ENCODE results near the gene CCDC69.

The CCDC69 gene

DNA sequence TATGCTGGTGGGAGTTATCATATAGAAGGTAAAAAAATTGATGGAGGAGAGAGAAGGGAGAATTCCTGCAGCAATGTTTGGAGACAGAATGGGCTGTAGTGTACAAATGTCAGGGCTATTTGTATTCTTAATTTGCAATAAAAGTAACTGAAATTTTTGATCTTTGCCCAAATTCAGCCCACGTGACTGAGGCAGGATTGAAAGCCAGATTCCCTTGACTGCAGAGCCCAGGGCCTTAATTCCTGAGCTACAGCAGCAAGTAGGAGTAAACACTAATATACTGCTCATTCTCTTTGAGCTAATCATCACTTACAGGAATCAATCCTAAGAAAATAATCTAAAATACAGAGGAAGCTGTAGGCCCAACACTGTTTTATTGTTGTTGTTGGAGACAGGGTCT is 61.1 kb downstream of the CCDC69 start:
- H3K9me3 ChIP-seq (ENCODE audit: control insufficient read depth, insufficient read depth, low read length): no peaks in the 10 kb centered on the region
- H3K9ac ChIP-seq (ENCODE audit: low read depth, low read length): no peak overlapping the region
- no peaks in the 10 kb centered on the region for H3K36me3 ChIP-seq (ENCODE audit: insufficient read depth, low read length)
- peaks cover 5% of the 10 kb centered on the region; the same call in 1 of the 2 replicates for H3K4me1 ChIP-seq (ENCODE audit: insufficient read depth, low read length)

DNA sequence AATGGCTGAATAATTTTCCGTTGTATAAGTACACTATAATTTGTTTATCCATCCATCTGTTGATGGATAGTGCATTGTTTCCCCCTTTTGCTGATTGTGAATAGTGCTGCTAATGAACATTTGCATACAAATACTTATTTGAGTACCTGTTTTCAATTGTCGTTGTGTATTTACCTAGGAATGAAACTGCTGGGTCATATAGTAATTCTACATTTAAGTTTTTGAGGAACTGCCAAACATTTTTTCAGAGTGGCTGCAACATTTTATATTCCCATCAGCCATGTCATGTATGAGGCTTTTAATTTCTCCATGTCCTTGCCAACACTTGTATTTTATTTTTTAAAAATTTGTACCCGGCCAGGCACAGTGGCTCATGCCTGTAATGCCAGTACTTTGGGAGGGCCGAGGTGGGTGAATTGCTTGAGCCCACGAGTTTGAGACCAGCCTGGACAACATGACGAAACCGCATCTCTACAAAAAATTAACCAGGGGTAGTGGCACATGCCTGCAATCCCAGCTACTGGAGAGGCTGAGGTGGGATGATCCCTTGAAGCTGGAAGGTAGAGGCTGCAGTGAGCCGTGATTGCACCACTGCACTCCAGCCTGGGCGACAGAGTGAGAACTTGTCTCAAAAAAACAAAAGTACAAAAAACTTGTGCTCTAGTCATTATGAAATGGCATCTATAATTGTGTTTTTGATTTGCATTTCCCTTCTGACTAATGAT is 64.1 kb downstream of the CCDC69 start:
- peaks cover 18% of the 10 kb centered on the region; the same call in 1 of the 2 replicates for H3K4me1 ChIP-seq (ENCODE audit: insufficient read depth, low read length)
- H3K9me3 ChIP-seq (ENCODE audit: control insufficient read depth, insufficient read depth, low read length): no peaks in the 10 kb centered on the region
- no peak overlapping the region for H3K9ac ChIP-seq (ENCODE audit: low read depth, low read length)
- H3K36me3 ChIP-seq (ENCODE audit: insufficient read depth, low read length): no peaks in the 10 kb centered on the region

DNA sequence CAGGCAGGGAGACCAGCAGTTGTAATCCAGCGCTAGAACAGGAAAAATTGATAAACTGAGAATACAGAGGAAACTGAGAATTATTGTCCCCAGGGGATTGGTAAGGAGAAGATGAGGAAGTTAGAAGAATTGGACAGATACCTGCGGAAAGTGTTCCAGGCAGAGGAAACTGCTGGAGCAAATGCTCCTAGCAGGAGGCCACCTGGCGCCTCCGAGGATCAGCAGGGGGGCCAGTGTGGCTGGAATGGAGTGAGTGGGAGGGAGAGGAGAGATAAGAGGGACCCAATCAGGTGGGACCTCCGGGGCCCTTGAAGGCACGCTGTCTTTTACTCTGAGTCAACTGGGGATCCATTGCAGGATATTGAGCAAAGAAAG is 65.6 kb downstream of the CCDC69 start:
- Histone ChIP-seq H3K4me1 (ENCODE audit: insufficient read depth, low read length) (peaks cover 18% of the 10 kb centered on the region; the same call in 1 of the 2 replicates), H3K9ac (ENCODE audit: low read depth, low read length) (peak overlapping the region; percentile 88), H3K36me3 (ENCODE audit: insufficient read depth, low read length) (no peaks in the 10 kb centered on the region), H3K9me3 (ENCODE audit: control insufficient read depth, insufficient read depth, low read length) (no peaks in the 10 kb centered on the region)

DNA sequence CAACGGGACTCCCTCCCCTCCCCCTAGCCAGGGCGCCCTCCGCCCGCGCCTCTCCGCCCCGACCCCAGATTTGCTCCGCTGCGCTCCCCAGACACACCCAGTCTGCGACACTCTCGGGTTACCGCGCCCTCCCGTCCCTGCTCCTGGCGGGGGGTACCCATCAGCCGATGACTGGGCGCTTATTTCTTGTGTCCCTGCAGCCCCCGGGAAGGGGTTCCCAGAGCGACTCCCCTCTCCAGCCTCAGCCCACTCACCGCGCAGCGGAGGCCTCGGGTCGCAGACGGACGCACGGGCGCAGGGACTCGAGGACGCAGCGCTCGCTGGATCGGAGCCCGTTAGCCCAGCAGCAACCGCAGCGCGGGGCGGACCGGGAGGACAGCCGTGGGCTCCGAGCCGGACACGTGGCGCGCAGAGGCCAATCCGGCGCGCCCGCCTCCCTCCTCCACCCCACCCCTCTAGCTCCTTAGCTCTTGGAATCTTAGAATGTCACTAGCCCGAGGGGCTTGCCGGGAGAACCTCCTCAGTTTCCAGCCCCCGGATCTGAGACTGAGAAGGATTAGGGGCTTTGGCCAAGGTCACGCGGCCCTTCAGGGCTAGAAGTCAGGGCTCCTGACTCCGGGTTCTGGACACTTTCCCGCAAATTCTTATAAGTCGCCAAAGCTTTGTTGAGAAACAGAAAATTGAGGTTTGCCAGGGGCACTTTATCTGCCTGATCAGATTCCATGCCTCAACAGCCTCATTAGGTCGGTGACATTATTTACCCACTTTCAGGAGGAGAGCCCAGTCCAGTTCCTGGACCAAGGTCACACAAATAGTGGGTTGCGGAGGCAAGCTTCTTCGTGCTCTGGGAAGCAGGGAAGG is 66.2 kb downstream of the CCDC69 start, which contains the start of gene ANXA6:
TSS of gene ANXA6 (minus strand) at position 354 of the 861 bp plus-strand sequence. CDS start 9,878 bp downstream, outside the sequence.
- H3K9me3 ChIP-seq (ENCODE audit: control insufficient read depth, insufficient read depth, low read length): no peaks in the 10 kb centered on the region
- H3K36me3 ChIP-seq (ENCODE audit: insufficient read depth, low read length): no peaks in the 10 kb centered on the region

DNA sequence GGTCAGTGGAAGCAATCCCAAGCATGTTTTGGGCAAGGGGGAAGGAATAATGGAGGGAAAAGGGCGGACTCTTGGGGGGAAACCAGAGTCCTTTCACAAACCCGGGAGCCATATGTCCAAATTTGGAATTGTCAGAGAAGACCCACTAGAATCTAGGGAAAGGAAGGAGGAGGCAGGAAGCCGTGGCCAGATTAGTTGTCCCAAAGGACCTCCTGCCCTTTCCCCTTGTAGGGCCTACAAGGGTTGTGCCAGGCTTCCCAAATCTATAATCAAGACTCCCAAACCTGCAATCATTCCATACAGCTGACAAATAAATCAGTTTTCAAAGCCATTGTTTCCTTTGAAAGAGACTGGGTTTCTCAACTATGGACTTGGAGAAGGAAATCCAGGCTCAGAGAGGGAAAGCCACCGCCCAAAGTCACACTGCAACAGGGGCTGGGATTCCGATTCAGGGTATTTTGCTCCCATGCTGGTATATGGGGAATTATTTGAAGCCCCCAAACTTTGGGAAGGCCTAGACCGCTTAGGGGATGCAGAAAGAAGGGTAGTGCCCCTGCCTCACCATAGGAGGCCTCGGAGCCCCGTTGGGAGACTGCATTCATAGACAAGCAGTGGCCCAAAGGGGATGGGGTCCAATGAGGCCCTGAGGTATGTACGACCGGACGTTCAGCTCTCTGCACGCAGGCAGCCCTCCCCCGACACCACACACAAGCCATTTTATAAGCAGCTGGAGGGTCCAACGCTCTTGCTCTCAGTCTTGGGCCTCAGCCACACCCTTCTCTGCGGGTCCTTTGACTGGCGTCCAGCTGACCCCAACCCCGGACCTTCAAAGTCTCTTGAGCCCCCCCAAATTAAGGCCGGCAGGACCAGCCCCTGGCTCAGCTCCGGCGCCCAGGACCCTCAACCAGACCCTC is 67.1 kb downstream of the CCDC69 start:
- Histone ChIP-seq H3K4me1 (ENCODE audit: insufficient read depth, low read length) (peaks cover 18% of the 10 kb centered on the region; the same call in 1 of the 2 replicates), H3K36me3 (ENCODE audit: insufficient read depth, low read length) (no peaks in the 10 kb centered on the region), H3K9ac (ENCODE audit: low read depth, low read length) (peak overlapping the region; percentile 88), H3K9me3 (ENCODE audit: control insufficient read depth, insufficient read depth, low read length) (no peaks in the 10 kb centered on the region)

More for the DNA sequence above, 66.2 kb downstream of the CCDC69 start, which contains the start of gene ANXA6:
- Histone ChIP-seq H3K9ac (ENCODE audit: low read depth, low read length) (peak within 1 kb of the TSS; percentile 88), H3K4me1 (ENCODE audit: insufficient read depth, low read length) (peaks cover 18% of the 10 kb centered on the region; the same call in 1 of the 2 replicates)

DNA sequence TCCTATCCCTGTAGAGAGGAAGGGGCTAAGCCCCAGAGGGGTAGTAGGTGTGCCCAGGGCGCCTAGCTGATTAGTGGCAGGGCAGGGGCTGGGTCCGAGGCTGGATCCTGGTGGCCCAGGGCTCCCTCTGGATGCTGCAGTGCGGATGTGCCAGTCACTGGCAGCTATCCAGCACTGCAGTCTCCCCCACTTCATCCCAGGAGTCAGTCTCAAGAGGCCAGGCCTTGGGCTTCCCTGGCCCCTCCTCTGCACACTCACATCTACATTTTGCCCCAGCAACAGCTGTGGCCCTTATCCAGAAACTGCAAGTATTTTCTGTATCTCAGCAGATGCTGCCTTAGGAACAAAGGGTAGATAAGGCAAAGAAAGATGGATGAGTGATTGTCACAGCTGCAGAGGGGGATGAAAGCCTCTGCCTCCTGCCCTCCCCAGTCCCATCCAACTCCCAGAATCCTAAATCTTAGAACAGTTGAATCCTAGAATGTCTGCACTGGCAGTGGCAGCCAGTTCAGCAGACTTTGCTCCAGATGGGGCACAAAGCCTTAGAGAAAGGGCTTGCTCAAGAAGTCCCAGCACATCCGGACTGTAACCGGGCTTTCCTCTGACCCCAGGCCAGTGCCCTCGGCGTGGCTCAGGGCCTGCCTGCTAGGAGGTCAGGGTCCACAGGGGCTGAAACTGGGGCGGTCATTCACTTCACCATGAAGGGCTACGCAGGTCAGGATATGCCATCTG is 68.0 kb downstream of the CCDC69 start:
- peak overlapping the region; percentile 88; the same call in 1 of the 2 replicates for H3K9ac ChIP-seq (ENCODE audit: low read depth, low read length)
- H3K36me3 ChIP-seq (ENCODE audit: insufficient read depth, low read length): no peaks in the 10 kb centered on the region
- H3K9me3 ChIP-seq (ENCODE audit: control insufficient read depth, insufficient read depth, low read length): no peaks in the 10 kb centered on the region
- peaks cover 23% of the 10 kb centered on the region; the same call in 1 of the 2 replicates for H3K4me1 ChIP-seq (ENCODE audit: insufficient read depth, low read length)

DNA sequence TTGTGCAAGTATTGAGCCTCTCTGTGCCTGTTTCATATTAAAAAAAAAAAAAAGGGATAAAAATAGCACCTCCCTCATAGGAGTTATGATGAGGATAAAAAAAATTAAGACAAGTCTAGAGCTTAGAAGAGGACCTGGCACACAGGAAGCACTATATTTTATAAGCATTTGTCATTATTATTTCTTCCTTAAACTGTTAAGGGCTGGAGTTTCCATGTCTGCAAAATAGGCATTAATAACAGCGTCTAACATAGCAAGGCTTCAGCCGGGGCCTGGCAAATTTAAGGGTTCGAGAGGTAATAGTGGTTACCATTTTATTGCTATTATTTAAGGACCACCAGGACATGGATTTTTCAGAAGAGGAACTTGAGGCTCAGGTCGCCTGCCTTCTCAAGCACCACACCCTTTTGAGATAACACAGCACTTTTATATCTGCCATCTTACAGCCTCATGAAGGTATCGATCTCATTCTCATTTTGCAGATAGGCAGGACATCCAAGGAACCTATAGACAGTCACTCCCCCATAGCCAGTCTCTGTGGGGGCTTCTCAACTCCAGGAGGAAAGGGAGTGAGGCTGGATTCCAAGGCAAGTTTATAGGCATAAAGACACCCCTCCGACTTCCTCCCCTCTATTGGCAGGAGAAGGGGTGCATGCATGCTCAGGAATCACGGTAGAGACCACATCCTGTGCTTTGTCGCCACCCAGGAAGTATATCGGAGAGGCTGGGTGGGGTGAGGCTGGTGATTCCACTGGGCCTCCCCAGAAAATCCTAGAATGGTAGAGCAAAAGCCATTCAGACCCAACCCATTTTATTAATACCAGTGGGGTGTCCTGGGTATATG is 68.7 kb downstream of the CCDC69 start:
- no peak overlapping the region for H3K9ac ChIP-seq (ENCODE audit: low read depth, low read length)

DNA sequence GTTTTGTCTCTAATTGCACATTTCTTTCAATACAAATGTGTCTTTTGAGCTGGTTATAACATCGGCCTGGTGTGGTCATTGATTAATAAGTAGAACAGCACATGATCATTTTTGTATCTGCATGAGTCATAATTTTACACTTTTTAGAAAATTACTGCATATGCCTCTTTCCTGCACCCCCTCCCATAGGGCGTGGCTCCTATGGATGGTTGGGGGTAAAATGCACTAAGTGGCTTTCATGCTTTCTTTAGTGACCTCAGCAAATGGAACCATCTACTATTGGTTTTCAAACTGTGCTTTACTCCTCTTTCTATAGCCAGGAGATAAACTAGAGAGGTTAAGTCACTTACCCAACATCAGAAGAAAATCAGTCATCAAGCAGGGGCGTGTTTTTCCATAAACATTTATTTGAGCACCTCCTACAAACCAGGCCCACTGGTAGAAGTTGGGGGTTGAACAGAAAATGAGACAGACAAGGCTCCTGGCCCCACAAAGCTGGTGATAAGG is 70.1 kb downstream of the CCDC69 start:
- Histone ChIP-seq H3K9ac (ENCODE audit: low read depth, low read length) (no peak overlapping the region), H3K4me1 (ENCODE audit: insufficient read depth, low read length) (peaks cover 29% of the 10 kb centered on the region; the same call in 1 of the 2 replicates), H3K9me3 (ENCODE audit: control insufficient read depth, insufficient read depth, low read length) (no peaks in the 10 kb centered on the region), H3K36me3 (ENCODE audit: insufficient read depth, low read length) (no peaks in the 10 kb centered on the region)

More for the DNA sequence above, 68.7 kb downstream of the CCDC69 start:
- Histone ChIP-seq H3K9me3 (ENCODE audit: control insufficient read depth, insufficient read depth, low read length) (no peaks in the 10 kb centered on the region), H3K36me3 (ENCODE audit: insufficient read depth, low read length) (no peaks in the 10 kb centered on the region), H3K4me1 (ENCODE audit: insufficient read depth, low read length) (peaks cover 29% of the 10 kb centered on the region; the same call in 1 of the 2 replicates)

DNA sequence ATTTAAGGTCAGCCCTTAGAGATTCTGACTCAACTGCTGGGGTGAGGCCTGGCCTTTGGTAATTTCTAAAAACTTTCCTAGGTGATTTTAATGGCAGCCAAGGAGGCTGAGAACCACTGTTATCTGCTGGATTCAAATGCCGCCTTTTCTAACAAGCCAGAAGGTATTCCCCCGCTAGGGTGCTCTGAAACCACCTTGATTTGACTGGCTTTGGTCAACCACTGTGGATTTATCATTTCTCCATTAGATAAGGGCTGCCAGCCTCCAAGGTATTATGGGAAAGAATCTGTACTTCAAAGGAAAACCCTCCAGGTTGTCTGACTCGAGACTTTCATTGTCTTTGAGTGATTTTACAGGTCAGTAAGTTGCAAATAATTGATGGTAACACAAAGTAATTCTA is 70.6 kb downstream of the CCDC69 start:
- Histone ChIP-seq H3K36me3 (ENCODE audit: insufficient read depth, low read length) (no peaks in the 10 kb centered on the region), H3K4me1 (ENCODE audit: insufficient read depth, low read length) (peaks cover 29% of the 10 kb centered on the region; the same call in 1 of the 2 replicates), H3K9me3 (ENCODE audit: control insufficient read depth, insufficient read depth, low read length) (no peaks in the 10 kb centered on the region), H3K9ac (ENCODE audit: low read depth, low read length) (no peak overlapping the region)

DNA sequence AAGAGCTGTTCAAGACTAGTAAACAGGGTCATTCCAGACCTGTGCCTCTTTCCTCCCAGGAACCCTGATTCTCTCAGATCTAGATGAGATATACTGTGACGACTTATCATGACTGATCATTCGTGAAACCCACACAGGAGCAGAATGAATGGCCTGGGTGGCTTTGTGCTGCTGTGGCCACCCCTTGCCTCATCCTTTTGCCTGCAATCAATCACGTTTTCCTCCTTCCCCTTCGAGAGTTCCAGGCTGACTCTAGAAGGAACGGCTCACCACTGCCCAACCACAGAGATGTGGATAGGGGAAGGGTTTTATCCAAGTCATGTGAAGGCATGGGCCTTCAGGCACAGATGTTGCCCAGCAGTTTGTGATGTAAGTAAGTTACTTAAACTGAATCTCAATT is 72.1 kb downstream of the CCDC69 start:
- no peaks in the 10 kb centered on the region for H3K9me3 ChIP-seq (ENCODE audit: control insufficient read depth, insufficient read depth, low read length)
- peaks cover 25% of the 10 kb centered on the region; the same call in 1 of the 2 replicates for H3K4me1 ChIP-seq (ENCODE audit: insufficient read depth, low read length)
- no peak overlapping the region for H3K9ac ChIP-seq (ENCODE audit: low read depth, low read length)
- no peaks in the 10 kb centered on the region for H3K36me3 ChIP-seq (ENCODE audit: insufficient read depth, low read length)

DNA sequence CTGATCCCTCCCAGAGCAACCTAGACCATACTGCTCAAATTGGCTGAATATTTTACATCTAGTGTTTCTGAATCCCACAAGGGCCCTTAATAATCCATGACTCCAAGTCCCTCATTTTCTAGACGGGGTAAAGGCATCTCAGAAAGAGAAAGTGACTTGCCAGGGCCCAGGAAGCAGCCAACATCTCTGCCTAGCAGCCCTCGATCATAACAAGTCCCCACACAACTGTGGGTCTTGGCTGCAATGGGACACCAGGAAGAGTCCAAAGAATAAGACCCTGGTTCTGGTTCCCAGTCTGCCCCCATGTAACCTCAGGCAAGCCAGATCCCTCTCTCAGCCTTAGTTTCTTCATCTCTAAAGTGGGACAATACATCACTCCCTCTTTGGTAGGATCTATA is 72.6 kb downstream of the CCDC69 start:
- no peaks in the 10 kb centered on the region for H3K9me3 ChIP-seq (ENCODE audit: control insufficient read depth, insufficient read depth, low read length)
- H3K36me3 ChIP-seq (ENCODE audit: insufficient read depth, low read length): no peaks in the 10 kb centered on the region; the same call in 1 of the 2 replicates
- H3K4me1 ChIP-seq (ENCODE audit: insufficient read depth, low read length): peaks cover 20% of the 10 kb centered on the region; the same call in 1 of the 2 replicates
- no peak overlapping the region for H3K9ac ChIP-seq (ENCODE audit: low read depth, low read length)

DNA sequence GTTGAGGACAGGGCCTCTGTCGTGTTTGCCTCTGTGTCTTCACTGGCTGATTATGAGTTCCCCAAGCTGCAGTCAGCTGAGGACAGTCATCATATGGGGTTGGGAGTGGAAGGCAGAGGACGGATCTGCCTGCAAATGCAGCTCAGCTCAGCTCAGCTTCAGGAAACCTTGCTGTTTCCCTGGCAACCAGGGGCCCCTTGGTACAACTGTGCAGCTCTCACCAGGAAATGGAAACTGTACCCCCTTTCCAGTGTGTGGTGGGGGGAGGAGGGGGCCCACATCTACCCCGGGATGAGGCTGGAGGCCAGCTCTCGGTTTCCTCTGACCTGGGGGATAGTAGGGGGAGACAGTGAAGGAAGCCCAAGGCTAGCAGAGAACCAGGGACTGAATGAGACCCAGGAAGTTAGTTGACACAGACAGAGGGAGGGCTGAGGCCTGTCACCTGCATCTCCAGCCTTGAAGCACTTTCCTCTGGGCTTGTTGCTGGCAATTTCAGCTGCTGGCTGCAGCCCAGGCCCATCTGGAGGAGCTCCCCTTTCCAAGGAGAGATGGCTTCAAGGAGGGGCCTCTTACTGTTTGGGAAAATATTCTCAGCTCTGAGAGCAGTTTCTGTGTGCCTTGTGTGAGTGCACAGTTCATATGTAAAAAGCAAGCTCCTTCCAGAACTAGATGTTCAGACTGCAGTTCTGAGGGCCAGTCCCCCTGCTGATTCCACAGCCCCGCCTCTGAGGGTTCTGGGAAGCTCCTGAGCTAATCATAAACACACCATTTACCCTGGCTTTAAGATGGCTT is 73.2 kb downstream of the CCDC69 start:
- Histone ChIP-seq H3K36me3 (ENCODE audit: insufficient read depth, low read length) (no peaks in the 10 kb centered on the region; the same call in 1 of the 2 replicates), H3K9me3 (ENCODE audit: control insufficient read depth, insufficient read depth, low read length) (no peaks in the 10 kb centered on the region), H3K9ac (ENCODE audit: low read depth, low read length) (no peak overlapping the region), H3K4me1 (ENCODE audit: insufficient read depth, low read length) (0 out of 2 replicates have a peak, but pooled peaks cover 16% of the 10 kb centered on the region)

Data from ES-I3 (cell line).